Measurements from ENCODE around the gene GEN1. TPM values are rescaled to one million over a fixed set of nuclear protein-coding genes. Genes with fewer than 3 reads are reported as not detected.
A peak's percentile ranks its signal among the peaks of the same experiment; 100 is the strongest.
"Not testable (repeated sequence)": the region's sequence is repeated elsewhere in the genome, so short reads cannot be mapped to it uniquely, and the experiment has no call there.

The GEN1 gene
- polyA plus RNA-seq, 10 donors, result 6.6 to 19.0 (median 9.1) TPM

DNA sequence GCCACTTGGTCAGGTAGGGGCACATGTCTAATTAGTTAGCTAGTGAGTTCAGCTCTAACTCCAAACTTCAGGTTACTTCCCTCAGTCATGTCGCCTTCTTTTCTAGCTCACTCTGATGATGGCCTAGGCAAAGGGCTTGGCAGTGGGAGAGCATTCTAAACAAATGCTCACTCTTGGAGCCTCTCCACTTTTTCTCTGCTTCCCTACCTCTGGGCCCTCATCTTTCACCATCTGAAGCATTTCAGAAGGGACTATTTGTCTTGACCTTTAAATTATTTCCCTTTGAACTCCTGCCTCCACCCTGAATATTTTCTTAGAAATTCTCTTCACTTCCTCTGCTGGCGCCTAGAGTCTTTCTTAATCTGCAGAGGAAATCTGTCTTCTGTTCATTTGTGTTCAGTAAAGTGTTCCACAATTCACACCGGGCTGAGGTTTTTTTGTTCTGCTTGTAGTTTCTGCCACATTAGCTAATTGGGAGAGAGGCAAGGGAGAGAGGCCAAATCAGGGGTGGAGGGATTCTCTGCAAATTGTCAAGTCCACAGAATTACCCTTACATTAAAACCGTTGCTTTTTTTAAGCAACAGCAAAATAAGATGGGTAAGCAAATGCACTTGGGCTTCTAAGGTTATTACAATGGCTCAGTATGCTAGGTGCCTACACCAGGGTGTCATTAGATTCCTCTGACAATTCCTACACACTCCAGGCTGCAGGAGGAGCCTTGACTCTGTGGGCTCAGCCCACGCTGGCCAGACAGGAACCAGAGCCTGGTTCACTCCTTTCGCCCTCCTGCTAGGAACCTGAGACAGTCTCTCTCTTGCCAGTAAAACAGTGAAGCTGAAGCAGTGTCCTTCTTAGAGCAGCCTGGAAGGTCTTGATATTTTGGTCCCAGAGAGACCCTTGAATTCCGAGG lies 67.9 kb downstream of the GEN1 start:
- no peak for DNase-seq

DNA sequence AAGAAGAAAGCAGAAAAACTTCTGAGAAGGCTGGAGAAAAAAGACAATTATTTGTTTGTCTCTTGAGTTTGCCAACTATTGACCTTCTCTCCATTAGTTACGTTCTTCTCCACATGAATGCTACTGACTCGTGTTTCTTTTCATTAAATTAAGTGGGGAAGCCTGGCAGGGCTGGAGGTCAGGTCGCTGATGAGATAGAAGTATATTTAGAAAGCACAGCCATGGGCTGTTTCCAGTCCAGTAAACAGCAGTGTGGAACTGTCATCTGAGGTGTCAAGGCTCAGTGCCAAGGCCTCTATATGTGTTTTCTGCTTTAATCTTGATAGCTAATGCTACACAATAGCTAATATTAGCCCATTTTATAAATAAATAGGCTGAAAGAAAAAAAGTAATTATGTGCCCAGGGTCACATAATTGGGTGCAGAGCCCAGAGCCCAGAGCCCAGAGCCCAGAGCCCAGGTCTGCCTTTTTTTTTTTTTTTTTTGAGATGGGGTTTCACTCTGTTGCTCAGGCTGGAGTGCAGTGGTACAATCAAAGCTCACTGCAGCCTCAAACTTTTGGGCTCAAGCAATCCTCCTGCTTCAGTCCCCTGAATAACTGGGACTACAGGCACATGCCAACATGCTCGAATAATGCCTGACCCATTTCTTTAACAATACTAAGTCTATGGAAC lies 68.6 kb downstream of the GEN1 start:
- DNase-seq, result peak in 1 of 3 donors; percentile 42

DNA sequence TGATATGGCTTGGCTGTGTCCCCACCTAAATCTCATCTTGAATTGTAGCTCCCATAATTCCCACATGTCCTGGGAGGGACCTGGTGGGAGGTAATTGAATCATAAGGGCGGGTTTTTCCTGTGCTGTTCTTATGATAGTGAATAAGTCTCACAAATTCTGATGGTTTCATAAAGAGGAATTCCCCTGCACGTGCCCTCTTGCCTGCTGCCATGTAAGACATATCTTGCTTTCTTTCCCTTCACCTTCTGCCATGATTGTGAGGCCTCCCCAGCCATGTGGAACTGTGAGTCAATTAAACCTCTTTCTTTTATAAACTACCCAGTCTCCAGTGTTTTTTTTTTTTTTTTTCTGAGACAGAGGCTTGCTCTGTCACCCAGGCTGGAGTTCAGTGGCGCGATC lies 69.7 kb downstream of the GEN1 start:
- not testable (repeated sequence) for DNase-seq

DNA sequence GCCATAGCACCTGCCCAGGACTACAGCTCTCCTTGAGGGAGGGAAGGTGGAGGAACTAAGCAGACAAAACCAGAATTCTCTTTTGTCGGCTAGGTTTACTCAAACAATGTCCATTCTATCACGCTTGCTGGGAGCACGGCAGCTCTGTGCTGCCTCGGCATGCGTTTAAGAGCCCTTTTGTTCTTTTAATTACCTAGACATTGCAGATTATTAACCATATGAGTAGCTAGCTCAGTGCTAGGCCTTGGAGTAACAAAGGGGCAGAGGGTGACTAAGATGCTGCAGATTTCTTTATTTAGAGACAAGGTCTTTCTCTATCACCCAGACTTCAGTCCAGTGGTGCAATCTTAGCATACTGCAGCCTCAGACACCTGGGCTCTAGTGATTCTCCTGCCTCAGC lies 73.4 kb downstream of the GEN1 start:
- no peak for DNase-seq

DNA sequence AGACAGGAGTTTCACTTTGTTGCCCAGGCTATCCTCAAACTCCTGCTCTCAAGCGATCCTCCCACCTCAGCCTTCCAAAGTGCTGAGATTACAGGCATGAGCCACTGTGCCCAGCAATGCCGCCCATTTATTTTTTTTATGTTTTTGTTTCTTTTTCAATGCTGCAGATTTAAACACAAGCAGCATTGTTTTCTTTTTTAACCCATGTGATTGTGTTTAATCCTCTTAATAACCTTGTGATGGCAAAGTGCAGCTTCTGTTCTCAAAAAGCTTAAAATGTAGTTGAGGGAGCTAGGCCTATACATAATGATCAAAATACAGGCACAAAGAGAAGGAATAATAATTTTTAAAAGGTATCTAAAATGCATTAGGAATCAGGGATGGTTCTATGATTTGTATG lies 73.8 kb downstream of the GEN1 start:
- DNase-seq, result no peak

DNA sequence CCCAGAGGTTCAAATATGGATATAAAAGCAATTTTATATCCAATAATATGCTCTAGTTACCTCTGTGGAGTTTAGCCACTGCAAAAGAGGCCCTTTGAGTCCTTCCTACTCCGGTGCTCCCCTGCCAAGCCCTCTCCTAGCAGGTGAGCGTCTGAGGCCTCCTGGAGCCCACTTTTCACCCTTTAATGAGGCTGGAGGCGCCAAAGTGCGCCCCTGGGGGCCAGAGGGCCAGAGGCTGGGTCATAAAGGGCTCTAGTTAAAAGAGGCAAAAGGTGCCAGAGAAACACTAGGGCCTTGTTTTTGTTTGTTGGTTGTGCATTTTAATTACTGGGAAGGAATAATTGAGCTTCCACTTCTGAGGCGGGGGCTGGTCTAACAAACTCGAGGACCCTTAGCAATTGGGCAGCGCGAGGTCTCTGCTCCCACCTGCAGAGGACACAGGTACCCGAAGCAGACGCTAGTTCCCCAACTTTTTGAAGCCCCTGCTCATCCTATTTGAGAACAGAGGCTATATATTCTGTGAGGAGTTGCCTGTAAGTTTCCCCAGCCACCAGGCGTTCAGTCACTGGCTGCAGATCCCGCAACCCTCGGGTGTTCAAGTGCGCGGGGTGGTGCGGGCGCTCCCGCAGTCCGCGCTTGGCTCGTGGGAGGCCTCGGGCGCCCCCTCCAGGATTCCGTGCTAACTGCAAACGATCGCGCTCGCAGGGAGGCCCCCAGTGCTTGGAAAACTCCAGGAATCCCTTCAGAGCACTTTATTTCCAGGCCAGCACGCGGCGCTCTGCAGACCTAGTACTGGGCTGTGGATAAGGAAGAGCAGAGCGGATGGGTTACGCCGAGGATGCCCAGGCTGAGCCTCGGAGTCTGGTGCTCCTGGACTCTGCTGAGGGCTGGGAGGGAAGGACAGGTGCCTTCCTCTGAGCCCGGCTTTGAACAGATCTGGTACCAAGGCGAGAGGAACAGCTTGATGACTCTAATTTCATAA lies 76.4 kb downstream of the GEN1 start:
- DNase-seq, result peak; percentile 68 to 90 (median 76)

DNA sequence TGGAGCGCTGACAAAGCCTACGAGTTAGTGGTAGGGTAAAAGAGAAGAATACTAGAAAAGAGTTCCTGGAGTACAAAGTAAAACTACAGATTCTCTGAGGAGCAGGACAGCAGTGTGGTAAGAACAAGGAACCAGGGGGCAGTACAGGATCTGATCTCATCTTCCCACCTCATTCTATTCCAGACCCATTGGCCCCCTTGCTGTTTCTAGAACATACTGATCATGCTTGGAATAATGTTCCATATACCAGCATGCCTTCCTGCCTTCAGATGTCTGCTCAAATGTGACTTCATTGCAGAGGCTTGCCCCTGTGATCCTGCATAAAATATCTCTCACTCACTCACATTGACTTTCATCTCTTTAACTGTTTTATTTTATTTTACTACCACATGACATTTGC lies 81.6 kb downstream of the GEN1 start:
- DNase-seq, result no peak

Other genes starting within 250 kb of the GEN1 start
- gene RAD51AP2, start 235.7 kb upstream of the GEN1 start, polyA plus RNA-seq (ENCODE audit: insufficient read length in 10 of 10), result under 1 TPM; 0.07 to 0.45 (median 0.14) TPM
- 1 to 10 TPM; 3.7 to 9.4 (median 6.5) TPM for gene VSNL1, start 213.4 kb upstream of the GEN1 start, polyA plus RNA-seq (ENCODE audit: insufficient read length in 10 of 10)
- 10 to 100 TPM; 28.1 to 60.3 (median 41.5) TPM for gene SMC6, start 328 bp upstream of the GEN1 start, polyA plus RNA-seq (ENCODE audit: insufficient read length in 10 of 10)
- gene MSGN1, start 62.3 kb downstream of the GEN1 start, polyA plus RNA-seq (ENCODE audit: insufficient read length in 10 of 10), result 1 to 10 TPM in 2 of 10 donors, under 1 TPM in 6, not detected in 2; 0.35 to 1.7 (median 0.55) TPM
- gene KCNS3, start 124.5 kb downstream of the GEN1 start, polyA plus RNA-seq (ENCODE audit: insufficient read length in 10 of 10), result 10 to 100 TPM in 3 of 10 donors, 1 to 10 TPM in 7; 5.5 to 16.8 (median 6.8) TPM

Measured in muscle of back (tissue), 11 donors.